PC-3 (cell line): Measurements from ENCODE around the gene RAB20.

Experiments used
- CTCF ChIP-seq: fragments of 300-600 bp; sonication (generic); conservative IDR thresholded peaks from 2 replicates; pipeline ENCODE4 v1.5.1; 2017; ENCODE audit warnings: antibody characterized with exemption, low read depth, mild to moderate bottlenecking, low read length
- EZH2 ChIP-seq: fragments of 300-600 bp; sonication (generic); IDR thresholded peaks from one replicate; pipeline ENCODE4 v1.6.1; 2017; ENCODE audit warnings: antibody characterized with exemption, mild to moderate bottlenecking, low read length; ENCODE audit not compliant: unreplicated experiment
- EZH2phosphoT487 ChIP-seq: fragments of 300-600 bp; sonication (generic); IDR thresholded peaks from 2 replicates; pipeline ENCODE4 v1.6.1; 2018; ENCODE audit warnings: mild to moderate bottlenecking, antibody characterized with exemption, low read length, borderline replicate concordance

- no peak for TF ChIP-seq CTCF
- no peak for TF ChIP-seq EZH2
- TF ChIP-seq EZH2phosphoT487: no peak
Observed at GRCh38 chr13:110563463-110563774, 1.9 kb upstream of the RAB20 start.
